ENCODE data around the gene SH2D3C.
A peak's percentile ranks its signal among the peaks of the same experiment; 100 is the strongest.

Gene SH2D3C

GRCh38 chr9:127712371-127712770, 66.1 kb downstream of the SH2D3C start:
- no peak for DNase-seq (ENCODE audit: low read depth, low spot score)

GRCh38 chr9:127711831-127712274, 66.6 kb downstream of the SH2D3C start:
- H3K4me3 ChIP-seq (ENCODE audit: low read length): no peak overlapping the region
- DNase-seq (ENCODE audit: low read depth, low spot score): no peak

More at GRCh38 chr9:127712371-127712770, 66.1 kb downstream of the SH2D3C start:
- no peak overlapping the region for H3K4me3 ChIP-seq (ENCODE audit: low read length)

DNA sequence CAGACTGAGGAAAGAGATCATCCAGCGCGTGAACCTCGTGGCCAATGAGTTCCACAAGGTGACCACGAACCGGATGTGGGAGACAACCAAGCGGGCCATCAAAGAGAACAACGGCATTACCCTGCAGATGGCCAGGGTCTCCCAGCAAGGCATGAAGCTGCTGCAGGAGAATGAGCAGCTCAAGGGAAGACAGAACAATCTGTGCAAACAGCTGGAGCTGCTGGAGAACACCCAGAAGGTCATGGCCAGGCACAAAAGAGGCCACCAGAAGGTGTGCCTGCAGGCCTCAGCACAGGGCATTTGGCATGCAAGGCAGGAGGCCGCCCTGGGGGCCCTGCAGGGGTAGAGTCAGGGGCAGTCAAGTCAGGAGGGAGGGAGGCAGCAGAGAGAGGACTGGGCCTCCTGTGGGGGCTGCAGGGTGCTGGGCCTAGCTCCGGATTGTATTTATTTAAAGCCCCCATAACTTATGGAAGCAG, 67.2 kb downstream of the SH2D3C start:
- peak; percentile 75 for DNase-seq (ENCODE audit: low read depth, low spot score)
- H3K4me3 ChIP-seq (ENCODE audit: low read length): no peak overlapping the region

DNA sequence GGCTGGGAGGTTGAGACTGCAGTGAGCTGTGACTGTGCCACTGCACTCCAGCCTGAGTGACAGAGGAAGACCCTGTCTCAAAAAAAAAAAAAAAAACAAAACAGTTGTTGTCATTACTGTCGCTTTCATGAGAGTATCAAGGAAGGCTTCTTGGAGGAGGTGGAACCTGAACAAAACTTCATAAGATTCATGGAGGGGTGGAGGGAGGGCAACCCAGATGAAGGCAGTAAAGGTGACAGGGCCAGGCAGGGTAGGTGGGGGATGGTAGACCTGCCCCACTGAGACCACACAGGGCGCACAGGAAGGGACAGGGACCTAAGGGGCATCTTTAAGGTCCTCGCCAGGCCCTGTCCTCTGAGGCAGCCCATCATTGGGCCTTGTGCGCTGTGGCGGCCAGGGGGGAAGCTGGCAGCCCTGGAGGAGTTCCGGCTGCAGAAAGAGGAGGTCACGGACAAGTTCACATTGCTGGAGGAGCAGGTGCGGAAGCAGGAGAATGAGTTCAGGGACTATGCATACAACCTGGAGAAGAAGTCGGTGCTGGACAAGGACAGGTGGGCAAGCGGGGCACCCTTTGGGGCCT, 68.2 kb downstream of the SH2D3C start:
- no peak overlapping the region for H3K4me3 ChIP-seq (ENCODE audit: low read length)
- DNase-seq (ENCODE audit: low read depth, low spot score): no peak

DNA sequence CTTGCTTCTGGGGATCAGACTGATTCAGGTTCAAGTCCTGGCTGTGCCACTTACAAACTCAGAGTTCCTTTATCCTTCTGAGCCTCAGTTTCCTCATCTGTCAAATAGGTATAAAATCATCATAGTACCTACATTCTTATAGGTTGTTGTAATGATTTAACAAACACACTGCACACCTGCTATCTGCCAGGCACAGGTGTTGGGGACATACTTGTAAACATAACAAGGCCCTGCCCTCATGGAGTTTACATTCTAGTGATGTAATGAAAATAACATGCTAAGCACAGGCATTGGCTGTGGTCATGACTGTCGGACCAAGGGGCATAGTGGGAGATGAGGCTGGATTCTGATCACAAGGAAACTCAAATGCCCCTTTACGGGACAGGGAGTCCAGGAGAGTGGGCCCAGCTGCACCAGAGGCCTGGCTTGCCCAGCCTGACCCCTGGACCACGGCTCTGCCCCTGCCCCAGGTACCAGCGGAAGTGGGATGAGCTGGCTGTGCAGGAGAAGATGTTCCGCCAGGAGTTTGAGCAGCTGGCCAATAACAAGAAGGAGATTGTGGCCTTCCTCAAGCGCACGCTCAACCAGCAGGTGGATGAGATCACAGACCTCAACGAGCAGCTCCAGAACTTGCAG, 69.4 kb downstream of the SH2D3C start:
- H3K4me3 ChIP-seq (ENCODE audit: low read length): no peak overlapping the region
- no peak for DNase-seq (ENCODE audit: low read depth, low spot score)

DNA sequence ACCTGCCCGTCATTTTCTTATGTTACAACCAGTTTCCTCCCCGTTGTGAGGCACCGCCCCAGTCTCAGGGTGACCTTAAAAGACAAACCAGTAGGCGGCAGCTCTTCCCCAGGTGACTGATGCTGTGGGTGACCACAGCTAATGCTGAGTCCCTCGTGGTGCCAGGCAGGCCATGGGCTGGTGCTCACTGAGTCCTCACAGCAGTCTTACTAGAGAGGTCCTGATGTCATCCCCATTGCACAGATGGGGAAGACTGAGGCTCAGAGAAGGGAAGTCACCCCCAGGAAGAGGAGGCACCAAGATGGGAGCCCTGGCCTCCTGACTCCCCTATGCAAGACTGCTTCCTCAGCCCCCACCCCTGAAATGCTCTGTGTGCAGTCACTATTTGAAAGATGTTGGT, 70.7 kb downstream of the SH2D3C start:
- no peak overlapping the region for H3K4me3 ChIP-seq (ENCODE audit: low read length)
- DNase-seq (ENCODE audit: low read depth, low spot score): peak; percentile 55

GRCh38 chr9:127706836-127707241, 71.6 kb downstream of the SH2D3C start, which contains the start of gene CFAP157:
CFAP157 (plus strand) TSS chr9:127706988; CDS start chr9:127707032, 44 bp downstream.
- H3K4me3 ChIP-seq (ENCODE audit: low read length): peak within 1 kb of the TSS; percentile 2; the same call in 1 of the 2 replicates
- no peak for DNase-seq (ENCODE audit: low read depth, low spot score)

GRCh38 chr9:127705577-127706379, 72.7 kb downstream of the SH2D3C start:
- no peak overlapping the region for H3K4me3 ChIP-seq (ENCODE audit: low read length)
- DNase-seq (ENCODE audit: low read depth, low spot score): no peak

GRCh38 chr9:127703289-127703946, 75.0 kb downstream of the SH2D3C start:
- DNase-seq (ENCODE audit: low read depth, low spot score): no peak
- H3K4me3 ChIP-seq (ENCODE audit: low read length): no peak overlapping the region

- DNase-seq (ENCODE audit: low read depth, low spot score): no peak
- no peak overlapping the region for H3K4me3 ChIP-seq (ENCODE audit: low read length)
These were observed 77.7 kb downstream of the SH2D3C start for GRCh38 chr9:127700594-127701255.

GRCh38 chr9:127700140-127700539, 78.3 kb downstream of the SH2D3C start:
- no peak overlapping the region for H3K4me3 ChIP-seq (ENCODE audit: low read length)
- no peak for DNase-seq (ENCODE audit: low read depth, low spot score)

DNA sequence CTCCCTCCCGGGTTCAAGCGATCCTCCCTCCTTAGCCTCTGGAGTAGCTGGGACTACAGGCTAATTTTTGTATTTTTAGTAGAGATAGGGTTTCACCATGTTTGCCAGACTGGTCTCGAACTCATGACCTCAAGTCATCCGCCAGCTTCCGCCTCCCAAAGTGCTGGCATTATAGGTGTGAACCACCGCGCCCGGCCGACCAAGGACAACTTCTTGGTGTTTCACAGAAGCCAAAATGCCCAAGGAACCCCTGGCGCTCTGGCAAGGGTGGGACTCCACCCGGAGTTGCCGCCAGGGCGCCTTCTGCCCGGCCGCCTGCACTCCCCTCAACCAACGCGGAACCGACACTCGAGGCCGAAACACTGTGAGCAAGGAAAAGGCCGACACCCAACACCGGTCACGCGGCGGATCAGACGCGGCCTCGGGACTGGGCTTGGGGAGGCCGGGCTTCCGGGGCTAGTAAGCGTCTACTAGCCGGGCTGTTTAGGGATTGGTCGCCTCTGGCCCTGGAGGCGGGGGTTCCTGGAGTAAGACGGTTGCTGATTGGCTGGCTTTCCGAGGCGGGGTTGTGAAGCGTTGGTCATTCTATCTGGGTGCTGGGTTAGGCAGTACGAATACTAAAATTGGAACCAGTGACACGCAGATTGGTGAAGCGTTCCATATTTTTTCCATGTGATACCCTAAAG, 79.3 kb downstream of the SH2D3C start:
- no peak for DNase-seq (ENCODE audit: low read depth, low spot score)
- H3K4me3 ChIP-seq (ENCODE audit: low read length): no peak overlapping the region

- H3K4me3 ChIP-seq (ENCODE audit: low read length): no peak overlapping the region
- no peak for DNase-seq (ENCODE audit: low read depth, low spot score)
These were observed 80.1 kb downstream of the SH2D3C start for GRCh38 chr9:127698386-127698785.

GRCh38 chr9:127697575-127697974, 80.9 kb downstream of the SH2D3C start:
- no peak for DNase-seq (ENCODE audit: low read depth, low spot score)
- H3K4me3 ChIP-seq (ENCODE audit: low read length): no peak overlapping the region

DNA sequence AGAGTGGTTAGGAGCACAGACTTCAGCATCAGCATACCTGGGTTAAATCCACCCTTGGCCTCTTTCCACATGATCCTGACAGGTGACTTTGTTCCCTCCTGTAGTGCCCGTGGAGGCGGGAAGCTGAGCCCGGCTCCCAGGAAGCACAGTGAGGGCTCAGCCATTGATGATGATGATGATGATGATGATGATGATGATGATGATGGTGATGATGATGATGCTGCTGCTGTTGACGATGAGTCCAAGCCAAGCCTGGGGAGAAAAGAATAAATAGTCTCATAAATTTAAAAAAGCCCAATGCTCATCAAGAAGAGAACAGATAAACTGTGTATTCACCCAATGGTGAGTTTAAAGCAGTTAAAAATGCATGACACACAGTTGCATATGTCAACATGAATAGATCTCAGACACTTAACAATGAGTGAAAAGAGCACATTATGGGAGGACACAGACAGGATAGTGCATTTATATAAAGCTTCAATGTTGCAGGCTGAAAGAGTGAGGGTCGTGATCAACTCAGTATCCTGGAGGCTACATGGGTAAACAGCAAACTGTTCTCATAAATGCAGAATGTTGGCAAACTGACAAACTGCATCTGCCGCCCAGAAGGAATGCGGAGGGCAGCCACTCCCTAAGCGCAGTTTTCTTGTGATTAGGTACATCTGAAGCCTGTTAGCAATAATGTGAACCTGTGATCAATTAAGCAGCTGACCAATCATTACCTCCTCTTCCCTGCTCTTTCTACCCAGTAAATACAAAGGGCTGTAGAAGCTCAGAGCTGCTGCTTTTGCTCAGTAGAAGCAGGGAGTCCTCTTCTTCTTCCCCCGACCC, 83.4 kb downstream of the SH2D3C start:
- no peak overlapping the region for H3K4me3 ChIP-seq (ENCODE audit: low read length)
- DNase-seq (ENCODE audit: low read depth, low spot score): no peak

DNA sequence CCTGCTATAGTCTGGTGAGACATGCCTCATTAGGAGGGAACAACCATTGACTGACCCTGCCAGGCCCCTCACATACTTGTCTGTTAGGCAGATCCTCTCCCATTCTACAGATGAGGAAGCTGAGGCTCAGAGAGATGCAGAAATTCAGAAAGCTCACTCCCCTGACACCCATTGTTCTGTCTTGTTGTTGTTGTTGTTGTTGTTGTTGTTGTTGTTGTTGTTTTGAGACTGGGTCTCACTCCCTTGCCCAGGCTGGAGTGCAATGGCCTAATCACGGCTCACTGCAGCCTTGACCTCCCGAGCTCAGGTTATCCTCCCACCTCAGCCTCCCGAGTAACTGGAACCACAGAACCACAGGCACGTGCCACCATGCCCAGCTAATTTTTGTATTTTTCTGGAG, 84.8 kb downstream of the SH2D3C start:
- no peak for DNase-seq (ENCODE audit: low read depth, low spot score)
- H3K4me3 ChIP-seq (ENCODE audit: low read length): no peak overlapping the region

DNA sequence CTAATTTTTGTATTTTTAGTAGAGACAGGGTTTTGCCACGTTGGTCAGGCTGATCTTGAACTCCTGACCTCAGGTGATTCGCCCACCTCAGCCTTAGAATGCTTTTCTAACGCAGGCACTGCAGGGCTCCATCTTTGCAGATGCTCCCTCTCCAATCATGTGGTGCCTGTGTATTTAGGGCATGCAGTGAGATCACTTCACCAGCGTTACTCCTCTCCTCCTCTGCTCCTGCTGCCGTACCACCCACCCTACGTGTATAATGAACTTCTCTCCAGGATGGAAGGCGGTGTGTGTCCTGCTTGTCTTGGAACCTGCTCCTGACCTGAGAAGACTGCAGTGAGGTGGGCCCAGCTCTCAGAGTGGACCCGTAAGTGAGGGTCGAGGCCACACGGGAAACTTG, 85.3 kb downstream of the SH2D3C start:
- H3K4me3 ChIP-seq (ENCODE audit: low read length): no peak overlapping the region
- no peak for DNase-seq (ENCODE audit: low read depth, low spot score)

GRCh38 chr9:127692071-127692470, 86.4 kb downstream of the SH2D3C start:
- no peak overlapping the region for H3K4me3 ChIP-seq (ENCODE audit: low read length)
- no peak for DNase-seq (ENCODE audit: low read depth, low spot score)

All from Jurkat, Clone E6-1 (cell line).